Cardiac septum (tissue), 1 donor: Measurements from ENCODE around the gene COQ3. TPM values are rescaled to one million over a fixed set of nuclear protein-coding genes. Genes with fewer than 3 reads are reported as not detected.
A peak's percentile ranks its signal among the peaks of the same experiment; 100 is the strongest.

Experiments used
- DNase-seq: peaks from one replicate; pipeline ENCODE4 v3.0.0-alpha.2; 2020; ENCODE audit warnings: low spot score
- intact Hi-C: fragments of 100-400 bp; cut with DNase I; formaldehyde crosslinking; loops from one replicate; pipeline ENCODE4 v1.14.0; 2022
- long read RNA-seq: library from polyadenylated mRNA; unstranded; transcript quantifications from one replicate; pipeline ENCODE4 v2.0.0, GENCODE V29; 2021
- total RNA-seq: library from RNA; stranded (reverse); fragmentation: NEBNext Ultra II Directional; extraction: Animal tissue kit (Norgen Biotek cat#: 25700); gene quantifications from one replicate; pipeline ENCODE4 v1.2.1, GENCODE V29; 2021
- donor health status: DM: no; HTN: no; CAD: no.

COQ3 gene, protein sequence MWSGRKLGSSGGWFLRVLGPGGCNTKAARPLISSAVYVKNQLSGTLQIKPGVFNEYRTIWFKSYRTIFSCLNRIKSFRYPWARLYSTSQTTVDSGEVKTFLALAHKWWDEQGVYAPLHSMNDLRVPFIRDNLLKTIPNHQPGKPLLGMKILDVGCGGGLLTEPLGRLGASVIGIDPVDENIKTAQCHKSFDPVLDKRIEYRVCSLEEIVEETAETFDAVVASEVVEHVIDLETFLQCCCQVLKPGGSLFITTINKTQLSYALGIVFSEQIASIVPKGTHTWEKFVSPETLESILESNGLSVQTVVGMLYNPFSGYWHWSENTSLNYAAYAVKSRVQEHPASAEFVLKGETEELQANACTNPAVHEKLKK
- 20.7 TPM for total RNA-seq
- long read RNA-seq, transcript COQ3-201 (7 exons, 1,335 nt) = major isoform, 45 of 55 reads
- long read RNA-seq, partial matches to known transcripts = 2 of 55 reads
- long read RNA-seq, other reads (novel, unspliced or antisense) = 8 of 55 reads

GRCh38 chr6:99393698-99394531 lies at the start of gene COQ3:
Gene COQ3, minus strand, starts transcription at chr6:99394195. Its CDS starts 16 bp downstream, at chr6:99394179.
- DNase-seq = peak; percentile 82
- intact Hi-C loops = loop anchor here (2.0 kb wide), 1 partner anchor 31 kb away; the partner anchor contains the start of gene PNISR

GRCh38 chr6:99434702-99435530 lies 40.9 kb upstream of the COQ3 start:
- intact Hi-C loops = no loop called here

GRCh38 chr6:99432877-99433276 lies 38.9 kb upstream of the COQ3 start:
- DNase-seq = no peak
- intact Hi-C loops = no loop called here

More at GRCh38 chr6:99434702-99435530, 40.9 kb upstream of the COQ3 start:
- no peak for DNase-seq

GRCh38 chr6:99431901-99432300 lies 37.9 kb upstream of the COQ3 start:
- intact Hi-C loops = no loop called here
- no peak for DNase-seq

DNA sequence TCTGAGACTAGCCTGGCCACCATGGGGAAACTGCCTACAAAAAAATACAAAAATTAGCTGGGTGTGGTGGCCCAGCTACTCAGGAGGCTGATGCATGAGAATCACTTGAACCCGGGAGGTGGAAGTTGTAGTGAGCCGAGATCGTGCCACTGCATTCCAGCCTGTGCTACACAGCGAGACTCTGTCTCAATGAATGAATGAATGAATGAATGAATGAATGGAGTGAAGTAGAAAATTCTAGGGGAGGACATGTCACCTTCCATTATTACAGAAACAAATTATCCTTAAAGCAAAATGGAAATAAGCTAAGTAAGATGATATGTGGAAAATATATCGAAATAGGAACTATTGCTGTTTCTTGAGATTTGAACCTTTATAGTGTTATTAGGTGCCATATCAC lies 34.0 kb upstream of the COQ3 start:
- intact Hi-C loops = loop anchor here (5.0 to 10.0 kb wide), 2 partner anchors 89 to 93 kb away; partner anchors contain the start of gene USP45

GRCh38 chr6:99426451-99426757 lies 32.4 kb upstream of the COQ3 start:
- intact Hi-C loops = loop anchor here (5.0 to 10.0 kb wide), 2 partner anchors 91 to 92 kb away; partner anchors contain the start of gene USP45
- no peak for DNase-seq

More for the DNA sequence above, 34.0 kb upstream of the COQ3 start:
- no peak for DNase-seq

GRCh38 chr6:99425647-99426450 lies 31.9 kb upstream of the COQ3 start:
- intact Hi-C loops = loop anchor here (2.0 to 10.0 kb wide), 3 partner anchors 31 to 91 kb away; partner anchors contain the start of genes COQ3 and USP45

GRCh38 chr6:99424761-99425646 lies 31.0 kb upstream of the COQ3 start, which contains the start of gene PNISR:
Gene PNISR, minus strand, starts transcription at chr6:99425308. Its CDS starts 10,649 bp downstream, at chr6:99414659.
- DNase-seq = peak; percentile 93
- intact Hi-C loops = loop anchor here (2.0 to 10.0 kb wide), 3 partner anchors 30 to 92 kb away; partner anchors contain the start of genes COQ3 and USP45

More at GRCh38 chr6:99425647-99426450, 31.9 kb upstream of the COQ3 start:
- peak; percentile 84 for DNase-seq

DNA sequence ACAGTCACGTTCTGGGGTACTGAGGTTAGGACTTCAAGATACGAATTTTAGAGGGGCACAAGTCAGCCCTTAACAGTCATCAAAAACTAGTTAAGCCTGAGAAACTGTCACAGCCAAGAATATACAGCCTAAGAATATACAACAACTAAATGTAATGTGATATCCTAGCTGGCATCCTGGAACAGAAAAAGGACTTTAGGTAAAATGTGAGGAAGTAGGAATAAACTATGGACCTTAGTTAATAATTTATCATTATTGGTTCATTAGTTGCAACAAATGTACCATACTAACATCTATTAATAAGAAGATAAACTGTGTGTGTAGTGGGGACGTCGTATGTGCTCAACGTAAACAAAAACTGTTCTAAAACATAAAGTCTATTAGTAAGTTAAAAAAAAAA lies 30.0 kb upstream of the COQ3 start:
- no peak for DNase-seq
- intact Hi-C loops = loop anchor here (2.0 to 10.0 kb wide), 2 partner anchors 29 to 89 kb away; partner anchors contain the start of gene COQ3

- intact Hi-C loops = loop anchor here (10.0 kb wide), 1 partner anchor 88 kb away; no protein-coding TSS in a partner anchor
- no peak for DNase-seq
Observed at GRCh38 chr6:99422912-99423311, 28.9 kb upstream of the COQ3 start.

GRCh38 chr6:99416892-99417767 lies 23.1 kb upstream of the COQ3 start:
- intact Hi-C loops = no loop called here
- no peak for DNase-seq

GRCh38 chr6:99416226-99416625 lies 22.2 kb upstream of the COQ3 start:
- intact Hi-C loops = no loop called here
- no peak for DNase-seq

GRCh38 chr6:99415446-99415845 lies 21.5 kb upstream of the COQ3 start:
- DNase-seq = no peak
- intact Hi-C loops = no loop called here

DNA sequence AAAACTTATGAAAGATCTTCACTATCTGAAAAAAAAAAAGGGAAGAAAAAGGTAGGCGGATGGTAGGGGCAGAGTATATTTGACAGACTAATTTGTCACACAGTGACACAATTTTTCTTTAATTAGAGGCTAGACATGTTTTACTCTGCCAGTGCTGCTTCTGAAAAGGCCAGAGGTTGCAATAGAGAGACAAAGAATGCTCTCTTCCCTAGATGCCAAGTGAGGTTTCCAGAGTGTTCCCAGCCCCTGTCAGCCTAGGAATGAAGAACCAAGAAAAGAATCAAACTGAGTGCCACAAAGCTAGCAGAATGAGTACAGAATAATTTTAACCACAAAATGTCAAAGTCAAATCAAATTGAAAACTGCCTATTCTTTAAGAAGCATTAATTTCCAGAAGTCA lies 18.1 kb upstream of the COQ3 start:
- intact Hi-C loops = no loop called here
- DNase-seq = no peak

- intact Hi-C loops = no loop called here
- DNase-seq = no peak
Observed at GRCh38 chr6:99409672-99410071, 15.7 kb upstream of the COQ3 start.

DNA sequence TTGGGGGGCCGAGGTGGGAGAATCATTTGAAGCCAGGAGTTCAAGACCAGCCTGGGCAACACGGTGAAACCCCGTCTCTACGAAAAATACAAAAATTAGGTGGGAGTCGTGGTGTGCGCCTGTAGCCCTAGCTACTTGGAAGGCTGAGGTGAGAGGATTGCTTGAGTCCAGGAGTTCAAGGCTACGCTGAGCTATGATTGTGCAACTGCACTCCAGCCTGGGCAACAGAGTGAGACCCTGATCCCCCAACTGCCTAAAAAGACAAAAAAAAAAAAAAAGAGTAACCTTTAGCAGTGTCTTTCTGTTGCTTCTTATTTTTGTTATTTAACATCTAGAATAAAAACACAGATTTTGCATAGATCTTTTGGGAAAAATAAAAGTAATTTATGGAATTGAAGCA lies 13.1 kb upstream of the COQ3 start:
- intact Hi-C loops = no loop called here
- DNase-seq = no peak
